Measurements from ENCODE around the gene EXOC6B. TPM values are rescaled to one million over a fixed set of nuclear protein-coding genes. Genes with fewer than 3 reads are reported as not detected.

The EXOC6B gene
- total and polyA plus RNA-seq, 7 donors = 4.4 to 26.8 (median 14.1) TPM

GRCh38 chr2:72843301-72843700, 17.5 kb upstream of the EXOC6B start:
- 29 to 45% (median 32%) methylated on average over 2 of the region's 2 CpGs for WGBS, 3 donors
- ATAC-seq = no peak

DNA sequence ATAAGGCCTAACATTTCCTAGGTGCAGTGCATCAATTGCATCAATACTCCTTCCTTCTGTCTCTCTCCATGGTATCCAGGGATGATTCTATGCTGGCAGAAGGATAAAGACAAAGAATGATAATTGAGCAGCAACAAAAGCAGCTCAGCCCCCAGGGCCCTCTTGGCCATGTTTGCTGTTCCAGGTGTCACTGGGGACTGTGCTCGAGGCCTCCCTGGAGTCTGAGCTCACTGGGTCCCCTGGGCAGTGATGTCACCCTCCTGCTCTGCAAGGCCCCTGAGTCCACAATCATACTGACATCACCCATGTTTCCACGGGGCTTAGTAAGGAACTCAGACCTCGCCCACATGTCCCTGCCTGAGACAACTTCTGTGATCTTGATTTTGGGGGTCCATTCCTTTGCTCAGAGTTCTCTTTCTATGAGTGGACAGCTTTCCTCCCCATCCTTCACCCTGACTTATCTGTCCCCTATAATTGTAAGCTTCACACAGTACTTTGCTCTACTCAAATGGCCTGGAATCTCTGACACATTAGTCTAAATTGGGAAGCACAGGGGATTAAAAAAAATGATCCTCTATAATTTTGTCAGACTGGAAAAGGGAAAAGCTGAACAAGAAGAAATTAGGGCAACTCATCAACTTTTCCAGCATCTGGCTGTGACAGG, 15.8 kb upstream of the EXOC6B start:
- WGBS, 3 donors = 53 to 63% (median 55%) methylated on average over 3 of the region's 3 CpGs
- intact Hi-C loops (cut with DNase I) = no loop called here
- no peak overlapping the region for H3K27ac ChIP-seq
- ATAC-seq (no peak), DNase-seq (no peak)
- H3K36me3 ChIP-seq (ENCODE audit: insufficient read depth in 1 of 2, low read depth in 1 of 2) = no peaks in the 10 kb centered on the region
- no peaks in the 10 kb centered on the region for H3K27me3 ChIP-seq (ENCODE audit: insufficient read depth in 3 of 3, low read length in 2 of 3)
- H3K4me1 ChIP-seq = no peaks in the 10 kb centered on the region
- H3K4me3 ChIP-seq = no peak overlapping the region
- TF ChIP-seq CTCF (IDR thresholded peaks at IDR 0.05) = no peak
- no peaks in the 10 kb centered on the region for H3K9me3 ChIP-seq

More at GRCh38 chr2:72843301-72843700, 17.5 kb upstream of the EXOC6B start:
- no peak overlapping the region for H3K27ac ChIP-seq
- no peaks in the 10 kb centered on the region for H3K4me1 ChIP-seq
- H3K36me3 ChIP-seq (ENCODE audit: insufficient read depth in 1 of 2, low read depth in 1 of 2) = no peaks in the 10 kb centered on the region
- H3K9me3 ChIP-seq = no peaks in the 10 kb centered on the region
- no peak for DNase-seq
- intact Hi-C loops (cut with DNase I) = no loop called here
- no peak overlapping the region for H3K4me3 ChIP-seq
- TF ChIP-seq CTCF (IDR thresholded peaks at IDR 0.05) = no peak
- H3K27me3 ChIP-seq (ENCODE audit: insufficient read depth in 3 of 3, low read length in 2 of 3) = peaks cover 0 to under 1% (median 0%) of the 10 kb centered on the region in 3 donors

GRCh38 chr2:72840066-72840465, 14.2 kb upstream of the EXOC6B start:
- H3K27ac ChIP-seq = no peak overlapping the region
- no peaks in the 10 kb centered on the region for H3K27me3 ChIP-seq (ENCODE audit: insufficient read depth in 3 of 3, low read length in 2 of 3)
- 90 to 95% (median 90%) methylated on average over 2 of the region's 2 CpGs for WGBS, 3 donors
- H3K4me3 ChIP-seq = no peak overlapping the region
- no peaks in the 10 kb centered on the region for H3K9me3 ChIP-seq
- intact Hi-C loops (cut with DNase I) = no loop called here
- ATAC-seq (no peak), DNase-seq (no peak)
- no peaks in the 10 kb centered on the region for H3K36me3 ChIP-seq (ENCODE audit: insufficient read depth in 1 of 2, low read depth in 1 of 2)
- H3K4me1 ChIP-seq = no peaks in the 10 kb centered on the region
- no peak for TF ChIP-seq CTCF (IDR thresholded peaks at IDR 0.05)

- intact Hi-C loops (cut with DNase I) = no loop called here
- WGBS, 3 donors = 53 to 76% (median 63%) methylated on average over 4 of the region's 4 CpGs
- DNase-seq (no peak), ATAC-seq (no peak)
- H3K27me3 ChIP-seq (ENCODE audit: insufficient read depth in 3 of 3, low read length in 2 of 3) = no peaks in the 10 kb centered on the region
- no peaks in the 10 kb centered on the region for H3K4me1 ChIP-seq
- H3K36me3 ChIP-seq (ENCODE audit: insufficient read depth in 1 of 2, low read depth in 1 of 2) = no peaks in the 10 kb centered on the region
- TF ChIP-seq CTCF (IDR thresholded peaks at IDR 0.05) = no peak
- no peak overlapping the region for H3K4me3 ChIP-seq
- no peaks in the 10 kb centered on the region for H3K9me3 ChIP-seq
- H3K27ac ChIP-seq = no peak overlapping the region
Observed at GRCh38 chr2:72837171-72837570, 11.3 kb upstream of the EXOC6B start.

- Histone ChIP-seq H3K4me3 (no peak overlapping the region), H3K27me3 (ENCODE audit: insufficient read depth in 3 of 3, low read length in 2 of 3) (no peaks in the 10 kb centered on the region), H3K27ac (no peak overlapping the region), H3K4me1 (no peaks in the 10 kb centered on the region), H3K36me3 (ENCODE audit: insufficient read depth in 1 of 2, low read depth in 1 of 2) (no peaks in the 10 kb centered on the region), H3K9me3 (no peaks in the 10 kb centered on the region)
- DNase-seq (no peak), ATAC-seq (no peak)
- 68 to 79% (median 78%) methylated on average over 1 of the region's 1 CpG for whole genome bisulfite sequencing, 3 donors
- TF ChIP-seq CTCF (IDR thresholded peaks at IDR 0.05) = no peak
- intact Hi-C loops (cut with DNase I) = no loop called here
Observed at GRCh38 chr2:72835403-72835802, 9.6 kb upstream of the EXOC6B start.
